ENCODE data around the gene FBL. TPM values are rescaled to one million over a fixed set of nuclear protein-coding genes. Genes with fewer than 3 reads are reported as not detected.
"Not testable (repeated sequence)": the region's sequence is repeated elsewhere in the genome, so short reads cannot be mapped to it uniquely, and the experiment has no call there.

The FBL gene
- total RNA-seq, 2 experiments from 2014 or later = 779 to 780 TPM

DNA sequence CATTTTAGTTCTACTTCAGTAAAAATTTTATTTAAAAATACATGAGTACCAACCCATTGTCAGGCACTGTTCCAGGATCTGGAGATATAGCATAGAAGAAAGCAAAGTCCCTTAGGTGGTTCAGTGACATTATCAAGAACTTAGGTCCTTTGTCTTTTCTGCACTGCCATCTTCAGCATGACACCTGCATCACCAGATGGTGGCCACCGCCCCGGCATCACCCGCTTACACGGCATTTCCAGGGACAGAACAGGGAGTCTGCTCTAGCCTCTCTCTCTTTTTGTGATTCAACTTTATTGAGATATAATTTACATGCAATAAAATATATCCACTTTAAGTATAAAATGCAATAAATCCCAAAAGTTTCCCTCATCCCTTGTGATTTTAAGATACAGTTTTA lies 35.8 kb downstream of the FBL start:
- ChIA-PET POLR2A (interaction anchor here (0.7 kb wide), 1 partner anchor 10 kb away, joined by 4 read pairs; no protein-coding TSS in a partner anchor), CTCF (interaction anchor here (2.1 kb wide), 1 partner anchor 18 kb away, joined by 8 read pairs; no protein-coding TSS in a partner anchor)

- ChIA-PET POLR2A (no interaction called here), CTCF (interaction anchor here (2.1 kb wide), 1 partner anchor 17 kb away, joined by 8 read pairs; no protein-coding TSS in a partner anchor)
Measured at GRCh38 chr19:39809368-39809767, 36.8 kb downstream of the FBL start.

DNA sequence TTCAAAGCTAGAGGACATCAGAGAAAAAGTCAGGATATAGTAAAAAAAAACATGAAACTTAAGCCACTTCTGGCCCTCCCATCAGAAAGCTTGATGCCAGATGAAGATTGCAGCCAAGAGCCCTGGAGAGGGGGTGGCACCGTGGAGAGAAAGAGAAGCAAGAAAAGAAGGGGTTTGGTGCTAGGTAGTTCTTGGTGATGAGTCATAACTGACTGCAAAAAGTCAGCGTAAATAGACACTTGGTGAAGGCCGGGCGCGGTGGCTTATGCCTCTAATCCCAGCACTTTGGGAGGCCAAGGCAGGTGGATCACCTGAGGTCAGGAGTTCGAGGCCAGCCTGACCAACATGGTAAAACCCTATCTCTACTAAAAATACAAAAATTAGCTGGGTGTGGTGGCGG lies 37.5 kb downstream of the FBL start:
- POLR2A ChIA-PET = not testable (repeated sequence)
- CTCF ChIA-PET = interaction anchor here (2.1 kb wide), 1 partner anchor 16 kb away, joined by 8 read pairs; no protein-coding TSS in a partner anchor

GRCh38 chr19:39807846-39808364 lies 38.3 kb downstream of the FBL start:
- ChIA-PET POLR2A (no interaction called here), CTCF (no interaction called here)

DNA sequence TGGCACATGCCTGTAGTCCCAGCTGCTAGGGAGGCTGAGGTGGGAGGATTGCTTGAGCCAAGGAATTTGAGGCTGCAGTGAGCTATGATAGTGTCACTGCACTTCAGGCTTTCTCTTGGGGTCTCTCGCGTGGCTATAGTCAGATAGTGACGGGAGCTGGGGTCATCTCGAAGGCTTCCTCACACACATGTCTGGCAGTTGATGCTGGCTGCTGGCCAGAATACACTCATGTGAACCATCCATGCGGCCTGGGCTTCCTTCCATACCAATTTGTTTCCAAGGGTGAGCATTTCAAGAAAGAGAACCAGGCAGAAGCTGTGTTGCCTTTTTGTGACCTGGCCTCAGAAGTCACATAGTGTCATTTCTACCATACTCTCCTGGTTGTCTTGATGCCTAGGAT lies 41.1 kb downstream of the FBL start:
- ChIA-PET POLR2A (no interaction called here), CTCF (interaction anchor here (1.1 kb wide), 1 partner anchor 13 kb away, joined by 4 read pairs; no protein-coding TSS in a partner anchor)

DNA sequence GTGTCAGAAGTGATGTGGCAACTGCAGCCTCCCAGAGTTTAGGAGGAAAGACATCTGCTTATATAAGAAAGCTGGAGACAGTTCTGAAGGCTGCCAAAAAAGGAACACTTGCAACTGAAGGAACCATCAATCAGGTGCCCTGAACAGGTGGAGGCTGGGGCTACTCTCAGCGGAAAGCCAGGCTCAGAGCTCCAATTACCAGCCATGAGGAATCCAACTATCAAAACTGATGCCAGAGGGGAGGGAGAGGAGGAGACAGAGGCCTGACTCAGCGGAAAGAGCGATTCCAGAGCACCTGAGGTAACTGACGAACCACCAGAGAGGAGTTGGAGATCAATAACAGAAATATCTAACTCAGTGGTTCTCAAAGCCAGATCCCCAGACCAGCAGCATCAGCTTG lies 43.2 kb downstream of the FBL start:
- CTCF ChIA-PET = interaction anchor here (1.5 kb wide), 1 partner anchor 10 kb away, joined by 6 read pairs; no protein-coding TSS in a partner anchor
- POLR2A ChIA-PET = no interaction called here

GRCh38 chr19:39797083-39797482 lies 49.1 kb downstream of the FBL start:
- ChIA-PET CTCF (no interaction called here), POLR2A (no interaction called here)

GRCh38 chr19:39796000-39796498 lies 50.1 kb downstream of the FBL start:
- POLR2A ChIA-PET = no interaction called here
- CTCF ChIA-PET = no interaction called here

DNA sequence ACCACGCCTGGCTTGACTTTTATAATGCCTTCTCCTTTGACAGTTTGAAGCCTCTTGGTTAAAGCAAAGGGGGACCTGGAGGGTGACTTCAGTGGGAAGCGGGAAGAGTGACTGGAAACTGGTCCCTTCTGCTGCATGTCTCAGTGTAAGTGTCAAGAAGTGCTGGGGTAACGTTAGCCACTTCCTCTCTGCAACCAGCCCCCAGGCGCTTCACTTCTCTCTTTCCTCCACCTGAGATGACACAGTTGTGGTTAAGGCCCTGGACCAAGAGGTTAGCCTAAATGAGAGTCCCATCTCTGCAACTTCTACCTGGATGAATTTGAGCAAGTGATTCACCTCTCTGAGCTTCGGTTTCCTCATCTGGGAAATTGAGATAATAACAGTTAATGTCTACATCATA lies 51.2 kb downstream of the FBL start:
- POLR2A ChIA-PET = no interaction called here
- CTCF ChIA-PET = no interaction called here

- ChIA-PET CTCF (interaction anchor here (0.6 to 1.9 kb wide), 13 partner anchors 10 to 177 kb away, joined by 3 to 10 read pairs (median 5); partner anchors contain the start of genes DYRK1B, FBL and PSMC4), POLR2A (no interaction called here)
Measured at GRCh38 chr19:39792999-39793546, 53.1 kb downstream of the FBL start.

GRCh38 chr19:39788244-39788643 lies 57.9 kb downstream of the FBL start:
- ChIA-PET CTCF (no interaction called here), POLR2A (no interaction called here)

Other genes with a start within 250 kb of the FBL start
- not detected for gene LGALS13, start 243.9 kb downstream of the FBL start, total RNA-seq
- not detected for gene LGALS16, start 190.5 kb downstream of the FBL start, total RNA-seq
- not detected for gene LGALS14, start 141.9 kb downstream of the FBL start, total RNA-seq
- gene CLC, start 108.3 kb downstream of the FBL start, total RNA-seq = not detected
- not detected for gene LEUTX, start 67.5 kb downstream of the FBL start, total RNA-seq
- gene DYRK1B, start 12.2 kb downstream of the FBL start, total RNA-seq = 1 to 10 TPM; 5.8 to 7.3 TPM
- gene FCGBP, start 88.3 kb upstream of the FBL start, total RNA-seq = 1 to 10 TPM; 1.5 to 2.1 TPM
- 100 to 1,000 TPM; 159 to 170 TPM for gene PSMC4, start 124.8 kb upstream of the FBL start, total RNA-seq
- gene ZNF546, start 150.7 kb upstream of the FBL start, total RNA-seq = 1 to 10 TPM; 4.0 to 4.4 TPM
- 10 to 100 TPM; 15.6 to 15.9 TPM for gene ZNF780B, start 209.9 kb upstream of the FBL start, total RNA-seq
- 10 to 100 TPM; 17.4 to 18.9 TPM for gene ZNF780A, start 244.6 kb upstream of the FBL start, total RNA-seq